Fibroblast of pulmonary artery (primary cell): ENCODE data around the gene CA12.

Experiments
- DNase-seq: peaks from one replicate; pipeline ENCODE4 v3.0.0-alpha.2; 2010; ENCODE audit warnings: low read depth
- H3K4me3 ChIP-seq: replicated peaks from 2 replicates; pipeline ENCODE4 v1.5.1; 2011; ENCODE audit warnings: low read depth, mild to moderate bottlenecking, control low read depth, low read length, moderate library complexity
- CTCF ChIP-seq: IDR thresholded peaks from 2 replicates; pipeline ENCODE4 v1.5.1; 2011; ENCODE audit warnings: mild to moderate bottlenecking, control low read depth, low read length, inconsistent platforms; ENCODE audit errors: missing control alignments

Gene CA12

GRCh38 chr15:63385911-63386531 lies 4.4 kb upstream of the CA12 start:
- no peak for DNase-seq
- no peak overlapping the region for H3K4me3 ChIP-seq
- no peak for TF ChIP-seq CTCF

- no peak for TF ChIP-seq CTCF
- H3K4me3 ChIP-seq = no peak overlapping the region
Measured at GRCh38 chr15:63384906-63385305, 3.3 kb upstream of the CA12 start.

GRCh38 chr15:63382966-63383710 lies 1.5 kb upstream of the CA12 start:
- H3K4me3 ChIP-seq = no peak overlapping the region
- no peak for DNase-seq

More at GRCh38 chr15:63384906-63385305, 3.3 kb upstream of the CA12 start:
- DNase-seq = no peak

GRCh38 chr15:63380808-63381282 lies 801 bp downstream of the CA12 start:
- H3K4me3 ChIP-seq = peak overlapping the region; percentile 72
- TF ChIP-seq CTCF = no peak
- no peak for DNase-seq

More at GRCh38 chr15:63382966-63383710, 1.5 kb upstream of the CA12 start:
- no peak for TF ChIP-seq CTCF

GRCh38 chr15:63380151-63380807 lies 1.4 kb downstream of the CA12 start:
- DNase-seq = no peak
- peak overlapping the region; percentile 72 for H3K4me3 ChIP-seq
- no peak for TF ChIP-seq CTCF

GRCh38 chr15:63379492-63380150 lies 2.0 kb downstream of the CA12 start:
- TF ChIP-seq CTCF = no peak
- no peak for DNase-seq
- peak overlapping the region; percentile 72 for H3K4me3 ChIP-seq
